KMS-11 (cell line): ENCODE results near the gene ESRRG.

Source experiments
- H2AFZ ChIP-seq: fragments of 200-600 bp; sonication (generic); 2 replicates; pipeline ENCODE4 v1.6.1; 2016; ENCODE audit warnings: antibody characterized with exemption, mixed run types, low read depth
- H3K27ac ChIP-seq: fragments of 200-600 bp; sonication (generic); 2 replicates; pipeline ENCODE4 v1.6.1; 2016; ENCODE audit warnings: mild to moderate bottlenecking, mixed run types
- H3K27me3 ChIP-seq: fragments of 200-600 bp; sonication (generic); 2 replicates; pipeline ENCODE4 v1.6.1; 2017; ENCODE audit warnings: mild to moderate bottlenecking, low read depth, mixed run types, moderate library complexity; ENCODE audit not compliant: insufficient read depth
- H3K36me3 ChIP-seq: fragments of 200-600 bp; sonication (generic); 2 replicates; pipeline ENCODE4 v1.6.1; 2017; ENCODE audit warnings: mild to moderate bottlenecking, mixed run types; ENCODE audit not compliant: insufficient read depth
- H3K4me1 ChIP-seq: fragments of 200-600 bp; sonication (generic); 2 replicates; pipeline ENCODE4 v1.6.1; 2016; ENCODE audit warnings: mild to moderate bottlenecking, low read depth, mixed run types; ENCODE audit not compliant: poor library complexity, severe bottlenecking
- H3K4me2 ChIP-seq: fragments of 200-600 bp; sonication (generic); 2 replicates; pipeline ENCODE4 v1.7.0; 2016; ENCODE audit warnings: mild to moderate bottlenecking, mixed run types
- H3K4me3 ChIP-seq: fragments of 200-600 bp; sonication (generic); IDR thresholded peaks from 2 replicates; pipeline ENCODE4 v1.6.1; 2017; ENCODE audit warnings: low read depth, low read length, mixed read lengths; ENCODE audit not compliant: insufficient read depth
- H3K79me2 ChIP-seq: fragments of 200-600 bp; sonication (generic); 2 replicates; pipeline ENCODE4 v1.6.1; 2016; ENCODE audit warnings: low read depth, mixed run types; ENCODE audit not compliant: insufficient read depth
- H3K9ac ChIP-seq: fragments of 200-600 bp; sonication (generic); 2 replicates; pipeline ENCODE4 v1.6.1; 2016; ENCODE audit warnings: mild to moderate bottlenecking, mixed run types
- H4K20me1 ChIP-seq: fragments of 200-600 bp; sonication (generic); 2 replicates; pipeline ENCODE4 v1.6.1; 2016; ENCODE audit warnings: mild to moderate bottlenecking, mixed run types; ENCODE audit not compliant: insufficient read depth
- TF ChIP-seq, protein P1 (sequence below): fragments of 200-600 bp; sonication (generic); conservative IDR thresholded peaks from 2 replicates; pipeline ENCODE4 v1.6.1; 2017; ENCODE audit warnings: low read depth, mild to moderate bottlenecking, antibody characterized with exemption, low read length, moderate library complexity, mixed read lengths

Gene ESRRG

DNA sequence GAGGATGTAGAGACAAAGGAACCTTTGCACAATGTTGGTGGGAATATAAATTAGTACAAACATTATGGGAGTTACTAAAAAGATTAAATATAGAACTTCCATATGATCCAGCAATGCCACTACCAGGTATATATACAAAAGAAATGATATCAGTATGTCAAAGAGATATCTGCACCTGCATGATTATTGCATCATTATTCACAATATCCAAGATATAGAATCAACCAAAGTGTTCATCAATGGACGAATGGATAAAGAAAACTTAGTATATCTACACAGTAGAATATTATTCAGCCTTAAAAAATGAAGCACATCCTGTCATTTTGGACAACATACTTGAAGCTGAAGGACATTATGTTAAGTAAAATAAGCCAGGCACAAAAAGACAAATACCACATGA, 238.2 kb downstream of the ESRRG start:
- Histone ChIP-seq H3K36me3 (no peaks in the 10 kb centered on the region), H3K4me1 (no peaks in the 10 kb centered on the region), H3K4me2 (no peak overlapping the region), H3K27me3 (no peaks in the 10 kb centered on the region), H3K27ac (no peak overlapping the region), H3K4me3 (no peak overlapping the region), H3K79me2 (no peaks in the 10 kb centered on the region), H4K20me1 (no peaks in the 10 kb centered on the region), H2AFZ (no peak overlapping the region), H3K9ac (no peak overlapping the region)
- TF ChIP-seq, protein P1, sequence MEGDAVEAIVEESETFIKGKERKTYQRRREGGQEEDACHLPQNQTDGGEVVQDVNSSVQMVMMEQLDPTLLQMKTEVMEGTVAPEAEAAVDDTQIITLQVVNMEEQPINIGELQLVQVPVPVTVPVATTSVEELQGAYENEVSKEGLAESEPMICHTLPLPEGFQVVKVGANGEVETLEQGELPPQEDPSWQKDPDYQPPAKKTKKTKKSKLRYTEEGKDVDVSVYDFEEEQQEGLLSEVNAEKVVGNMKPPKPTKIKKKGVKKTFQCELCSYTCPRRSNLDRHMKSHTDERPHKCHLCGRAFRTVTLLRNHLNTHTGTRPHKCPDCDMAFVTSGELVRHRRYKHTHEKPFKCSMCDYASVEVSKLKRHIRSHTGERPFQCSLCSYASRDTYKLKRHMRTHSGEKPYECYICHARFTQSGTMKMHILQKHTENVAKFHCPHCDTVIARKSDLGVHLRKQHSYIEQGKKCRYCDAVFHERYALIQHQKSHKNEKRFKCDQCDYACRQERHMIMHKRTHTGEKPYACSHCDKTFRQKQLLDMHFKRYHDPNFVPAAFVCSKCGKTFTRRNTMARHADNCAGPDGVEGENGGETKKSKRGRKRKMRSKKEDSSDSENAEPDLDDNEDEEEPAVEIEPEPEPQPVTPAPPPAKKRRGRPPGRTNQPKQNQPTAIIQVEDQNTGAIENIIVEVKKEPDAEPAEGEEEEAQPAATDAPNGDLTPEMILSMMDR: no peak

DNA sequence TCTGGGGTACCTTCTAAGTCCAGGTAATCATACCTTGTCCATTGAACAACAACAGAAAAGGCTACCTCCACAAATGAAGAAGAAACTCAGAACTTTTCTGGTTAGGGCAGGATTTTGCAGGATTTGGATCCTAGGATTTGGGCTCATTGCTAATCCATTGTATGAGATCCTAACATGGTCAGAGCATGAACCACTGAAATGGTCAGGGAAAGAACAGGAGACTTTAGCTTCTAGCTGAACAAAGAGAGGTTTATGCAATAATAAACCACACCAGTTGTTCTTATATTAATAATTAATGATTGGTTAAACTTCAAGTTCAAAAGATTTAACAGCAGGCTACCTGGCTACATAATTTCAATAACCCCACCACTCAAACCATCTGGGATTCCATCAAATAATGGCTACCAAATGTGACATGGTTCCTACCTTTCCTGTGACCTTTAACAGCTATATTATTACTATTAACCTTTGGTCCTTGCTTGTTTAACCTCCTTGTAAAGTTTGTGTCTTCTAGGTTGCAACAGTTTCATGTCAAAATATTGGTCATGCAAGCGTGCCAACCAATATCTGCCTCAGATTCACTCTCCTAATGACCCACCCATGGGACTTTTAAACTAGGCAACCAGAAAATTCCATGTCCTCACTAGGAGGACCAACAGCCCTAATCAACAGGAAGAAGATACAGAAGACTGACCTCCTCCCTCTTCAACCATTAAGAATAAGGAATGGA, 239.4 kb downstream of the ESRRG start:
- Histone ChIP-seq H3K27ac (no peak overlapping the region), H3K4me3 (no peak overlapping the region), H3K4me2 (no peak overlapping the region), H3K79me2 (no peaks in the 10 kb centered on the region), H4K20me1 (no peaks in the 10 kb centered on the region), H3K27me3 (no peaks in the 10 kb centered on the region), H3K4me1 (no peaks in the 10 kb centered on the region), H2AFZ (no peak overlapping the region), H3K36me3 (no peaks in the 10 kb centered on the region), H3K9ac (no peak overlapping the region)
- TF ChIP-seq, protein P1: no peak

DNA sequence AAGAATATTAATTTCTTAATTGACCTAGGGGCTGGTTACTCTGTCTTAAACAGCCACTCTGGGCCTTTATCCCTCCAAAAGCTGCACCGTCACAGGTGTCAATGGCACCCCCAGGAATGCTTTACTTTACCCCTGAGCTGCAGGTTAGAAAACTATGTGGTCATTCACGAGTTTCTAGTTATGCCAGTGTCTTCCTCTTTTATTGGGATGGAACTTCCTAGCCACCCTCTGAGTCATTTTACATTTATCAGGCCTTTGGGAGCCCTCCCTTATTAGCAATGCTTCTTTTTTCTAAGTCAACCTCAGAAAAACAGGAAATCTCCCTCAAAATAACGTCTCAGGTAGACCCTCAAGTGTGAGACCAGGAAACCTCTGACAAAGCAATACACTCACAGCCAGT, 240.6 kb downstream of the ESRRG start:
- Histone ChIP-seq H3K27ac (no peak overlapping the region), H3K4me3 (no peak overlapping the region), H3K79me2 (no peaks in the 10 kb centered on the region), H3K4me1 (no peaks in the 10 kb centered on the region), H4K20me1 (no peaks in the 10 kb centered on the region), H3K36me3 (no peaks in the 10 kb centered on the region), H3K27me3 (no peaks in the 10 kb centered on the region), H3K9ac (no peak overlapping the region), H2AFZ (no peak overlapping the region), H3K4me2 (no peak overlapping the region)
- TF ChIP-seq, protein P1: no peak

DNA sequence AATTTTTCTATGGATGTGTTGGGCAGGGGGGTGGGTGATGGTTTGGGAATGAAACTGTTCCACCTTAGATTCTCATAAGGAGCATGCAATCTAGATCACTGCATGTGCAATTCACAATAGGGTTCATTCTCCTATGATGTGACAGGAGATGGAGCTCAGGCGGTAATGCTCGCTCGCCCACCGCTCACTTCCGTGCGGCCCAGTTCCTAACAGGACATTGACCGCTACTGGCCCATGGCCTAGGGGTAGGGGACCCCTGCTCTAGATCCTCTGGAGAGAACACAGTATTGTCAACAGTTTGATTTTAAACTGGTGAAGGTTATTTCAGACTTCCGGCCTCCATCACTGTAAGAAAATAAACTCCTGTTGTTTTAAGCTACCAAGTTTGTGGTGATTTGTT, 245.0 kb downstream of the ESRRG start:
- Histone ChIP-seq H4K20me1 (no peaks in the 10 kb centered on the region), H3K27ac (no peak overlapping the region), H3K4me2 (no peak overlapping the region), H3K4me3 (no peak overlapping the region), H3K36me3 (no peaks in the 10 kb centered on the region), H3K79me2 (no peaks in the 10 kb centered on the region), H3K27me3 (no peaks in the 10 kb centered on the region), H3K9ac (no peak overlapping the region), H2AFZ (no peak overlapping the region), H3K4me1 (no peaks in the 10 kb centered on the region)
- TF ChIP-seq, protein P1: no peak
